Measurements from ENCODE around the gene CGRRF1.

Gene CGRRF1

GRCh38 chr14:54490445-54491175 is 19.1 kb upstream of the CGRRF1 start:
- Histone ChIP-seq H3K4me1 (ENCODE audit: insufficient read depth, low read length, poor library complexity, severe bottlenecking) (peaks cover 30% of the 10 kb centered on the region), H3K79me2 (ENCODE audit: insufficient read depth, low read length) (peaks cover 30% of the 10 kb centered on the region), H3K4me2 (ENCODE audit: low read depth, low read length, poor library complexity, severe bottlenecking) (peak overlapping the region; percentile 3), H3K27me3 (ENCODE audit: insufficient read depth, low read length, poor library complexity, severe bottlenecking) (no peaks in the 10 kb centered on the region), H3K36me3 (ENCODE audit: insufficient read depth, low read length) (no peaks in the 10 kb centered on the region), H3K9me2 (replicated peaks; ENCODE audit: low read depth, low read length) (no peaks in the 10 kb centered on the region), H3F3A (ENCODE audit: low read depth) (no peaks in the 10 kb centered on the region; the same call in 1 of the 2 replicates), H3K9me3 (ENCODE audit: insufficient read depth, low read depth, low read length) (no peaks in the 10 kb centered on the region), H4K20me1 (ENCODE audit: insufficient read depth, low read length, poor library complexity, severe bottlenecking) (peaks cover 11% of the 10 kb centered on the region), H3K9ac (ENCODE audit: low read depth, low read length, poor library complexity, severe bottlenecking) (no peak overlapping the region), H2AFZ (ENCODE audit: low read length) (no peak overlapping the region), H3K4me3 (ENCODE audit: low read length, poor library complexity, severe bottlenecking) (no peak overlapping the region)
- TF ChIP-seq, protein P1, sequence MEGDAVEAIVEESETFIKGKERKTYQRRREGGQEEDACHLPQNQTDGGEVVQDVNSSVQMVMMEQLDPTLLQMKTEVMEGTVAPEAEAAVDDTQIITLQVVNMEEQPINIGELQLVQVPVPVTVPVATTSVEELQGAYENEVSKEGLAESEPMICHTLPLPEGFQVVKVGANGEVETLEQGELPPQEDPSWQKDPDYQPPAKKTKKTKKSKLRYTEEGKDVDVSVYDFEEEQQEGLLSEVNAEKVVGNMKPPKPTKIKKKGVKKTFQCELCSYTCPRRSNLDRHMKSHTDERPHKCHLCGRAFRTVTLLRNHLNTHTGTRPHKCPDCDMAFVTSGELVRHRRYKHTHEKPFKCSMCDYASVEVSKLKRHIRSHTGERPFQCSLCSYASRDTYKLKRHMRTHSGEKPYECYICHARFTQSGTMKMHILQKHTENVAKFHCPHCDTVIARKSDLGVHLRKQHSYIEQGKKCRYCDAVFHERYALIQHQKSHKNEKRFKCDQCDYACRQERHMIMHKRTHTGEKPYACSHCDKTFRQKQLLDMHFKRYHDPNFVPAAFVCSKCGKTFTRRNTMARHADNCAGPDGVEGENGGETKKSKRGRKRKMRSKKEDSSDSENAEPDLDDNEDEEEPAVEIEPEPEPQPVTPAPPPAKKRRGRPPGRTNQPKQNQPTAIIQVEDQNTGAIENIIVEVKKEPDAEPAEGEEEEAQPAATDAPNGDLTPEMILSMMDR (conservative IDR thresholded peaks at IDR 0.05; ENCODE audit: low read length) = no peak
- TF ChIP-seq EZH2phosphoT487 (IDR thresholded peaks at IDR 0.05; ENCODE audit: borderline replicate concordance) = no peak

DNA sequence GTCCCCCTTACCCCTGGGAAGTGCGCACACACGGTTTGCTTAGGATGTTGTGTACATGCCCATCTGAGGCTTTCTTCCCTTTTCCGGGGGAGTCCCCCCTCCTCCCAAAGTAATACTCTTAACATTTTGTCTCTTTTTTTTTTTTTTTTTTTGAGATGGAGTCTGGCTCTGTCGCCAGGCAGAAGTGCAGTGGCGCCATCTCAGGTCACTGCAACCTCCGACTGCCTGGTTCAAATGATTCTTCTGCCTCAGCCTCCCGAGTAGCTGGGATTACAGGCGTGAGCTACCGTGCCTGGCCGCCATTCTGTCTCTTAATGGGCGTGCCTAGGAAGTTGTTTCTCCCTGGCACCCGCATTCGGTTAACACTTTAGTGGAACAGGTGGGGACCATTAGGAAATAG is 16.4 kb upstream of the CGRRF1 start:
- H3F3A ChIP-seq (ENCODE audit: low read depth) = no peaks in the 10 kb centered on the region; the same call in 1 of the 2 replicates
- H3K9ac ChIP-seq (ENCODE audit: low read depth, low read length, poor library complexity, severe bottlenecking) = no peak overlapping the region
- no peak for TF ChIP-seq EZH2phosphoT487 (IDR thresholded peaks at IDR 0.05; ENCODE audit: borderline replicate concordance)
- TF ChIP-seq, protein P1 (conservative IDR thresholded peaks at IDR 0.05; ENCODE audit: low read length) = peak; percentile 32
- 0 out of 2 replicates have a peak overlapping the region, but pooled peaks have one; percentile 9 for H2AFZ ChIP-seq (ENCODE audit: low read length)
- no peaks in the 10 kb centered on the region for H3K9me2 ChIP-seq (replicated peaks; ENCODE audit: low read depth, low read length)
- no peaks in the 10 kb centered on the region for H3K9me3 ChIP-seq (ENCODE audit: insufficient read depth, low read depth, low read length)
- H4K20me1 ChIP-seq (ENCODE audit: insufficient read depth, low read length, poor library complexity, severe bottlenecking) = no peaks in the 10 kb centered on the region
- H3K4me2 ChIP-seq (ENCODE audit: low read depth, low read length, poor library complexity, severe bottlenecking) = no peak overlapping the region
- peaks cover 5% of the 10 kb centered on the region for H3K79me2 ChIP-seq (ENCODE audit: insufficient read depth, low read length)
- no peaks in the 10 kb centered on the region for H3K36me3 ChIP-seq (ENCODE audit: insufficient read depth, low read length)
- no peaks in the 10 kb centered on the region for H3K27me3 ChIP-seq (ENCODE audit: insufficient read depth, low read length, poor library complexity, severe bottlenecking)
- H3K4me1 ChIP-seq (ENCODE audit: insufficient read depth, low read length, poor library complexity, severe bottlenecking) = peaks cover 12% of the 10 kb centered on the region
- no peak overlapping the region for H3K4me3 ChIP-seq (ENCODE audit: low read length, poor library complexity, severe bottlenecking)

DNA sequence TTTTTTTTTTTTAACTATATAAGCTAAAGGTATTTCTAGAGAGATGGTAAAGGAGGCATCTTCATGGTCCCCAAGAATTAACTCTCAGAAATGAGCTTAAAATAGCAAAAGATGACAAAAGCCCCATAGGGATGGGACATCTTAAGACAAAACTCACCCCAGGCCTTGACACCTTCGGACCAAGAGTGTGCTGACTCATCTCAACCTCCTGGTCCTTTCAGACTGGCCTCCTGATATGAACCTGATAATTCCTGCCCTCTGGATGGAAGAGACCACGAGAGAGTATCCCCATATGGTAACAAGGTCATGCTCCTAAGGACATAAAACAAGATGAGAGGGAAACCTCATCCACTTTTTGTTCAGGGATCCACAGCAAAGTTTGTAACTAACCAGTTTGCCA is 12.5 kb upstream of the CGRRF1 start:
- Histone ChIP-seq H3K9me3 (ENCODE audit: insufficient read depth, low read depth, low read length) (no peaks in the 10 kb centered on the region), H4K20me1 (ENCODE audit: insufficient read depth, low read length, poor library complexity, severe bottlenecking) (no peaks in the 10 kb centered on the region), H3K36me3 (ENCODE audit: insufficient read depth, low read length) (no peaks in the 10 kb centered on the region), H3K27me3 (ENCODE audit: insufficient read depth, low read length, poor library complexity, severe bottlenecking) (no peaks in the 10 kb centered on the region), H2AFZ (ENCODE audit: low read length) (peak overlapping the region; percentile 19; the same call in 1 of the 2 replicates), H3K4me2 (ENCODE audit: low read depth, low read length, poor library complexity, severe bottlenecking) (no peak overlapping the region), H3F3A (ENCODE audit: low read depth) (no peaks in the 10 kb centered on the region), H3K9me2 (replicated peaks; ENCODE audit: low read depth, low read length) (no peaks in the 10 kb centered on the region), H3K4me1 (ENCODE audit: insufficient read depth, low read length, poor library complexity, severe bottlenecking) (no peaks in the 10 kb centered on the region), H3K79me2 (ENCODE audit: insufficient read depth, low read length) (no peaks in the 10 kb centered on the region), H3K4me3 (ENCODE audit: low read length, poor library complexity, severe bottlenecking) (no peak overlapping the region), H3K9ac (ENCODE audit: low read depth, low read length, poor library complexity, severe bottlenecking) (no peak overlapping the region)
- TF ChIP-seq, protein P1 (conservative IDR thresholded peaks at IDR 0.05; ENCODE audit: low read length) = no peak
- no peak for TF ChIP-seq EZH2phosphoT487 (IDR thresholded peaks at IDR 0.05; ENCODE audit: borderline replicate concordance)

Data from Loucy (cell line).